Endothelial cell of umbilical vein (primary cell): ENCODE measurements around the gene KANK3. TPM values are rescaled to one million over a fixed set of nuclear protein-coding genes. Genes with fewer than 3 reads are reported as not detected.

ENCODE experiments used
- BruUV-seq: library from RNA; stranded (reverse); fragments of 400-500 nt; replicated peaks from 2 replicates; lab custom pipeline; 2021; lab: Mats Ljungman, UMichigan
- CTCF ChIA-PET: fragments of 300-600, 350-600 bp; sonication (Branson Sonifier 250); formaldehyde crosslinking; loops from one replicate; lab custom pipeline; 2021; ENCODE audit warnings: antibody characterized with exemption, inconsistent platforms; lab: Charles Lee
- POLR2A ChIA-PET: fragments of 300-600, 350-600 bp; sonication (Branson Sonifier 250); formaldehyde crosslinking; loops from one replicate; lab custom pipeline; 2021; ENCODE audit warnings: antibody characterized with exemption, inconsistent platforms; lab: Charles Lee
- DNase-seq: peaks from one replicate; pipeline ENCODE4 v3.0.0-alpha.2; 2011; ENCODE audit warnings: low read depth, low spot score
- FAIRE-seq: peaks from 2 replicates; lab custom pipeline; 2011; peaks lifted over from hg19 to GRCh38; lab: Jason Lieb, UNC
- H2AFZ ChIP-seq: 2 replicates; pipeline ENCODE4 v1.6.0; 2012; ENCODE audit warnings: low read depth, low read length, control low read depth, inconsistent platforms
- H3K27ac ChIP-seq: 2 replicates; pipeline ENCODE4 v1.5.1; 2011; ENCODE audit warnings: low read depth, mild to moderate bottlenecking, control low read depth, low read length, moderate library complexity; ENCODE audit not compliant: insufficient read depth
- H3K27me3 ChIP-seq, 2 experiments: 2 replicates each; pipeline versions ENCODE4 v1.6.0 to v1.6.1; 2011; ENCODE audit warnings: low read length in 2 of 2, mixed read lengths in 1 of 2; ENCODE audit not compliant: control insufficient read depth in 2 of 2, insufficient read depth in 2 of 2
- H3K36me3 ChIP-seq, 2 experiments: 2 replicates in 1 of 2; 3 replicates in 1 of 2; pipeline ENCODE4 v1.5.1; 2011; ENCODE audit warnings: low read length in 2 of 2, mild to moderate bottlenecking in 1 of 2, moderate library complexity in 1 of 2; ENCODE audit not compliant: control insufficient read depth in 2 of 2, insufficient read depth in 2 of 2; ENCODE audit errors: extremely low read depth in 1 of 2
- H3K4me1 ChIP-seq: 3 replicates; pipeline ENCODE4 v1.5.1; 2011; ENCODE audit warnings: mild to moderate bottlenecking, low read length; ENCODE audit not compliant: control insufficient read depth, insufficient read depth; ENCODE audit errors: extremely low read depth
- H3K4me2 ChIP-seq: 2 replicates; pipeline ENCODE4 v1.6.1; 2011; ENCODE audit warnings: low read length, control low read depth, mixed read lengths; ENCODE audit not compliant: insufficient read depth
- H3K4me3 ChIP-seq, 3 experiments: fragments of 200-600 bp in 1 of 3; sonication (generic), shearing (Covaris generic) in 1 of 3; replicated peaks in 1 of 3; 2 replicates each; pipeline ENCODE4 v1.5.1; 2011 to 2016; ENCODE audit warnings: control low read depth in 3 of 3, low read length in 3 of 3, mild to moderate bottlenecking in 2 of 3, inconsistent platforms in 1 of 3, low read depth in 1 of 3, moderate library complexity in 1 of 3; ENCODE audit not compliant: insufficient read depth in 1 of 3
- H3K79me2 ChIP-seq: 2 replicates; pipeline ENCODE4 v1.6.0; 2012; ENCODE audit warnings: low read length, inconsistent platforms; ENCODE audit not compliant: control insufficient read depth, insufficient read depth
- H3K9ac ChIP-seq: replicated peaks from 2 replicates; pipeline ENCODE3; 2011; ENCODE audit warnings: low read length, control low read depth; ENCODE audit not compliant: insufficient read depth; ENCODE audit errors: extremely low read depth
- H3K9me1 ChIP-seq: replicated peaks from 3 replicates; pipeline ENCODE4 v1.6.0; 2011; ENCODE audit warnings: mild to moderate bottlenecking, low read length; ENCODE audit not compliant: control insufficient read depth, insufficient read depth; ENCODE audit errors: extremely low read depth
- H3K9me3 ChIP-seq: replicated peaks from 2 replicates; pipeline ENCODE4 v1.5.1; 2012; ENCODE audit warnings: low read length, inconsistent platforms; ENCODE audit not compliant: control insufficient read depth, insufficient read depth
- H4K20me1 ChIP-seq: replicated peaks from 2 replicates; pipeline ENCODE3; 2011; ENCODE audit warnings: mild to moderate bottlenecking, low read length; ENCODE audit not compliant: control insufficient read depth, insufficient read depth; ENCODE audit errors: extremely low read depth
- CTCF ChIP-seq, 2 donors: IDR thresholded peaks; 1 replicate in 1 of 2; 2 replicates in 1 of 2; pipeline ENCODE4 v1.5.1; 2011; ENCODE audit warnings: low read length in 2 of 2, mild to moderate bottlenecking in 2 of 2, moderate library complexity in 2 of 2, control low read depth in 1 of 2, inconsistent platforms in 1 of 2, low read depth in 1 of 2; ENCODE audit not compliant: insufficient read depth in 1 of 2; ENCODE audit errors: extremely low read depth in 1 of 2
- EZH2 ChIP-seq: IDR thresholded peaks from 2 replicates; pipeline ENCODE4 v1.6.1; 2012; ENCODE audit warnings: borderline replicate concordance, low read depth, mild to moderate bottlenecking, moderate library complexity, low read length, inconsistent platforms; ENCODE audit not compliant: severe bottlenecking
- FOS ChIP-seq: IDR thresholded peaks from 2 replicates; pipeline ENCODE4 v1.6.1; 2011; ENCODE audit warnings: mild to moderate bottlenecking, low read length, moderate library complexity, borderline replicate concordance; ENCODE audit not compliant: insufficient read depth
- GATA2 ChIP-seq: IDR thresholded peaks from 2 replicates; pipeline ENCODE4 v1.7.0; 2011; ENCODE audit warnings: low read depth, mild to moderate bottlenecking, moderate library complexity, mixed read lengths, low read length; ENCODE audit not compliant: insufficient read length, insufficient read depth
- JUN ChIP-seq: IDR thresholded peaks from 2 replicates; pipeline ENCODE4 v1.6.1; 2011; ENCODE audit warnings: borderline replicate concordance, low read depth; ENCODE audit not compliant: insufficient read length, insufficient read depth
- MYC ChIP-seq: IDR thresholded peaks from one replicate; pipeline ENCODE4 v1.6.1; 2011; ENCODE audit warnings: mild to moderate bottlenecking, low read depth, low read length
- POLR2A ChIP-seq: IDR thresholded peaks from 2 replicates; pipeline ENCODE4 v1.6.1; 2012; ENCODE audit warnings: low read depth, mild to moderate bottlenecking, control low read depth, low read length
- POLR2AphosphoS5 ChIP-seq: IDR thresholded peaks from 2 replicates; pipeline ENCODE4 v1.6.1; 2012; ENCODE audit warnings: low read depth, mild to moderate bottlenecking, control low read depth, low read length, moderate library complexity; ENCODE audit not compliant: insufficient read depth
- dilution Hi-C: fragments of 300-500 bp; cut with MboI; formaldehyde crosslinking; loops from one replicate; pipeline ENCODE4 v1.15.0; 2019; ENCODE audit warnings: low sequenced_read_pairs; ENCODE audit not compliant: extremely low pct_ligation_motif_present
- intact Hi-C: fragments of 100-400 bp; cut with micrococcal nuclease; formaldehyde crosslinking; loops from one replicate; pipeline ENCODE4 v1.10.0; 2022
- polyA plus RNA-seq, 4 experiments: library from polyadenylated mRNA; depleted of rRNA in 3 of 4; stranded (reverse) in 3 of 4; unstranded in 1 of 4; fragments of >200 nt; gene quantifications; 2 replicates each; pipeline versions ENCODE4 v1.2.1 to v1.2.3, GENCODE V29; 2011 to 2012; ENCODE audit warnings: missing spikeins in 1 of 4
- total RNA-seq: library from RNA; stranded (reverse); gene quantifications from 2 replicates; pipeline ENCODE4 v1.2.3, GENCODE V29; 2021
- TF ChIP-seq, protein P1 (sequence below): IDR thresholded peaks from 2 replicates; pipeline ENCODE4 v1.6.1; 2011; ENCODE audit not compliant: insufficient read depth, insufficient read length

The KANK3 gene
- total and polyA plus RNA-seq, 2 donors (not counting 3 experiments of a cell fraction or from before 2014, with no cell fraction given), result 22.1 to 30.0 TPM

DNA sequence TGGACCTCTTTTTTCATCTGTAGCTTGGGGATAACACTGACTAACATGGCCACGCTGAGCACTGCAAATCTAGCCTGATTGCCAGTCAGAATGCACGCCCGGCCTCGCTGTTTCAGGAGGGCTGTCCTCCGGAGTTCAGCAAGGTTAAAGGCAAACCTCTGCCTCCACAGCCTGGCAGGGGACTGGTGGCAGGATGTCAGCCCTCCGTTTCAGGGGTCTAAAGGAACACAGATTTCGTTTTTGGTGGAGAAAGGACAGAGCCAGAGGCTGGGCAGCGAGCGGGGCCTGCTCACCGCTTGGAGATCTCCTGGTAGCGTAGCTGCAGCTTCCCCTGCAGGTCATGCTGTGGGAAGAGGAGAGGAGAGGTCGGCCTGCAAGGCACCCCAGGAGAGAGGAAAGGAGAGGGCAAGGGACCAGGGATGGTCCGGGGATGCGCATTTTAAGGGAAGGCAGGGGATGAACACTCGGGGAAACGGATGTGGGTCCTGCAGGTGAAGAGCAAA is 22.4 kb downstream of the KANK3 start:
- H3K9me3 ChIP-seq, result no peaks in the 10 kb centered on the region
- H3K9me1 ChIP-seq, result no peaks in the 10 kb centered on the region
- no peak for TF ChIP-seq JUN
- no peak for TF ChIP-seq EZH2
- no peak for TF ChIP-seq GATA2
- no peak for TF ChIP-seq CTCF (IDR thresholded peaks at IDR 0.05; ENCODE audit: extremely low read depth in 1 of 2, insufficient read depth in 1 of 2, low read depth in 1 of 2, low read length in 2 of 2)
- TF ChIP-seq, protein P1, sequence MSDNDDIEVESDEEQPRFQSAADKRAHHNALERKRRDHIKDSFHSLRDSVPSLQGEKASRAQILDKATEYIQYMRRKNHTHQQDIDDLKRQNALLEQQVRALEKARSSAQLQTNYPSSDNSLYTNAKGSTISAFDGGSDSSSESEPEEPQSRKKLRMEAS, result no peak
- no peak for TF ChIP-seq FOS
- TF ChIP-seq MYC, result no peak
- TF ChIP-seq POLR2AphosphoS5, result no peak
- TF ChIP-seq POLR2A, result no peak
- BruUV-seq, result TSS peak; percentile 74
- H4K20me1 ChIP-seq, result no peaks in the 10 kb centered on the region
- H3K4me1 ChIP-seq, result peaks cover 26% of the 10 kb centered on the region
- intact Hi-C loops (loop anchor here (1.0 to 2.0 kb wide), 2 partner anchors 12 to 22 kb away; partner anchors contain the start of genes CD320 and KANK3), dilution Hi-C loops (no loop called here)
- peaks cover 32% of the 10 kb centered on the region for H3K79me2 ChIP-seq
- DNase-seq (no peak), FAIRE-seq (peak; percentile 4)
- peak overlapping the region; percentile 95 for H3K9ac ChIP-seq
- peak overlapping the region; percentile 82 for H3K27ac ChIP-seq
- POLR2A ChIA-PET, result interaction anchor here (0.6 to 0.9 kb wide), 2 partner anchors 14 to 93 kb away, joined by 3 read pairs; partner anchors contain the start of gene MARCHF2
- peak overlapping the region; percentile 46 for H2AFZ ChIP-seq
- CTCF ChIA-PET, result interaction anchor here (1.3 to 1.4 kb wide), 2 partner anchors 21 to 53 kb away, joined by 3 to 7 read pairs; no protein-coding TSS in a partner anchor
- H3K27me3 ChIP-seq, result no peaks in the 10 kb centered on the region
- H3K4me2 ChIP-seq, result peak overlapping the region; percentile 65
- H3K36me3 ChIP-seq, result peaks cover 5 to 6% of the 10 kb centered on the region in 2 experiments
- peak overlapping the region; percentile 78 to 92 (median 83) for H3K4me3 ChIP-seq
